Aorta (tissue), 4 donors: ENCODE results near the gene GSTT2B. TPM values are rescaled to one million over a fixed set of nuclear protein-coding genes. Genes with fewer than 3 reads are reported as not detected.

Source experiments
- polyA plus RNA-seq, 2 donors: library from polyadenylated mRNA; stranded (reverse); fragments of 200-250 nt; gene quantifications; one replicate each; pipeline ENCODE4 v1.2.3, GENCODE V29; 2013
- total RNA-seq, 2 donors: library from RNA; stranded (reverse); fragmentation: NEBNext Ultra II Directional; extraction: Animal tissue kit (Norgen Biotek cat#: 25700); gene quantifications; one replicate each; pipeline ENCODE4 v1.2.1, GENCODE V29; 2021
- donor health status: healthy with polysubstance abuse.
- donor health status: Bipolar disorder and iron deficiency.
- donor health status: DM: no; HTN: no; CAD: no.
- donor health status: DM: yes; HTN: yes; CAD: no.

GSTT2B gene
- total and polyA plus RNA-seq, 4 donors = 7.7 to 23.9 (median 15.6) TPM

Other genes with a start within 250 kb of the GSTT2B start
- 10 to 100 TPM in 1 of 2 donors, 1 to 10 TPM in 1; 9.8 to 14.0 TPM for gene ZNF70, start 210.1 kb downstream of the GSTT2B start, total RNA-seq
- gene ZNF70, start 210.1 kb downstream of the GSTT2B start, polyA plus RNA-seq = 1 to 10 TPM; 1.4 to 3.6 TPM
- gene VPREB3, start 206.8 kb downstream of the GSTT2B start, total RNA-seq = under 1 TPM in 1 of 2 donors, not detected in 1; 0.69 TPM
- gene VPREB3, start 206.8 kb downstream of the GSTT2B start, polyA plus RNA-seq = not detected
- gene C22orf15, start 198.2 kb downstream of the GSTT2B start, total RNA-seq = under 1 TPM in 1 of 2 donors, not detected in 1; 0.69 TPM
- under 1 TPM in 1 of 2 donors, not detected in 1; 0.23 TPM for gene C22orf15, start 198.2 kb downstream of the GSTT2B start, polyA plus RNA-seq
- gene CHCHD10, start 193.2 kb downstream of the GSTT2B start, total RNA-seq = 10 to 100 TPM; 30.9 to 41.9 TPM
- gene CHCHD10, start 193.2 kb downstream of the GSTT2B start, polyA plus RNA-seq = 10 to 100 TPM; 58.5 to 68.4 TPM
- 1 to 10 TPM; 1.3 to 3.0 TPM for gene MMP11, start 188.3 kb downstream of the GSTT2B start, total RNA-seq
- 1 to 10 TPM; 3.5 to 5.1 TPM for gene MMP11, start 188.3 kb downstream of the GSTT2B start, polyA plus RNA-seq
- 10 to 100 TPM; 48.3 to 53.5 TPM for gene SMARCB1, start 174.2 kb downstream of the GSTT2B start, total RNA-seq
- 10 to 100 TPM; 24.2 to 31.7 TPM for gene SMARCB1, start 174.2 kb downstream of the GSTT2B start, polyA plus RNA-seq
- gene DERL3, start 122.2 kb downstream of the GSTT2B start, total RNA-seq = 1 to 10 TPM; 1.9 to 3.9 TPM
- 1 to 10 TPM; 1.4 to 6.1 TPM for gene DERL3, start 122.2 kb downstream of the GSTT2B start, polyA plus RNA-seq
- 10 to 100 TPM in 1 of 2 donors, 1 to 10 TPM in 1; 4.8 to 14.4 TPM for gene SLC2A11, start 103.3 kb downstream of the GSTT2B start, total RNA-seq
- 10 to 100 TPM; 16.7 TPM for gene SLC2A11, start 103.3 kb downstream of the GSTT2B start, polyA plus RNA-seq
- gene MIF, start 66.8 kb downstream of the GSTT2B start, total RNA-seq = 100 to 1,000 TPM; 278 to 316 TPM
- 100 to 1,000 TPM; 362 to 373 TPM for gene MIF, start 66.8 kb downstream of the GSTT2B start, polyA plus RNA-seq
- gene DDTL, start 5.7 kb upstream of the GSTT2B start, total RNA-seq = 1 to 10 TPM; 1.0 to 3.6 TPM
- gene DDTL, start 5.7 kb upstream of the GSTT2B start, polyA plus RNA-seq = 1 to 10 TPM in 1 of 2 donors, under 1 TPM in 1; 0.31 to 1.0 TPM
- 10 to 100 TPM; 49.3 to 51.6 TPM for gene DDT, start 13.2 kb upstream of the GSTT2B start, total RNA-seq
- gene DDT, start 13.2 kb upstream of the GSTT2B start, polyA plus RNA-seq = 100 to 1,000 TPM; 108 to 145 TPM
- gene GSTT2, start 18.9 kb upstream of the GSTT2B start, total RNA-seq = under 1 TPM in 1 of 2 donors, not detected in 1; 0.94 TPM
- gene GSTT2, start 18.9 kb upstream of the GSTT2B start, polyA plus RNA-seq = not detected
- not detected for gene GSTT4, start 44.3 kb upstream of the GSTT2B start, total RNA-seq
- gene GSTT4, start 44.3 kb upstream of the GSTT2B start, polyA plus RNA-seq = not detected
- gene CABIN1, start 50.1 kb upstream of the GSTT2B start, total RNA-seq = 10 to 100 TPM; 48.8 to 84.6 TPM
- gene CABIN1, start 50.1 kb upstream of the GSTT2B start, polyA plus RNA-seq = 100 to 1,000 TPM in 1 of 2 donors, 1 to 10 TPM in 1; 9.4 to 113 TPM
- 10 to 100 TPM; 11.2 to 15.0 TPM for gene SUSD2, start 220.3 kb upstream of the GSTT2B start, total RNA-seq
- 10 to 100 TPM in 1 of 2 donors, 1 to 10 TPM in 1; 7.1 to 79.5 TPM for gene SUSD2, start 220.3 kb upstream of the GSTT2B start, polyA plus RNA-seq